ENCODE data around the gene EGFR.

Gene EGFR

GRCh38 chr7:55107946-55108345 lies 89.1 kb downstream of the EGFR start:
- no peaks in the 10 kb centered on the region for H3K9me3 ChIP-seq (ENCODE audit: insufficient read depth, low read depth, low read length)
- TF ChIP-seq EZH2phosphoT487 (IDR thresholded peaks at IDR 0.05; ENCODE audit: borderline replicate concordance) (no peak), CTCF (conservative IDR thresholded peaks at IDR 0.05; ENCODE audit: low read length) (no peak)
- no peaks in the 10 kb centered on the region for H3K36me3 ChIP-seq (ENCODE audit: insufficient read depth, low read length)
- H3K4me1 ChIP-seq (ENCODE audit: insufficient read depth, low read length, poor library complexity, severe bottlenecking), result no peaks in the 10 kb centered on the region
- no peak overlapping the region for H3K4me2 ChIP-seq (ENCODE audit: low read depth, low read length, poor library complexity, severe bottlenecking)
- no peaks in the 10 kb centered on the region for H3F3A ChIP-seq (ENCODE audit: low read depth)
- H2AFZ ChIP-seq (ENCODE audit: low read length), result no peak overlapping the region
- H4K20me1 ChIP-seq (ENCODE audit: insufficient read depth, low read length, poor library complexity, severe bottlenecking), result no peaks in the 10 kb centered on the region
- H3K9me2 ChIP-seq (replicated peaks; ENCODE audit: low read depth, low read length), result no peaks in the 10 kb centered on the region
- H3K9ac ChIP-seq (ENCODE audit: low read depth, low read length, poor library complexity, severe bottlenecking), result no peak overlapping the region
- H3K4me3 ChIP-seq (ENCODE audit: low read length, poor library complexity, severe bottlenecking), result no peak overlapping the region
- H3K27me3 ChIP-seq (ENCODE audit: insufficient read depth, low read length, poor library complexity, severe bottlenecking), result no peaks in the 10 kb centered on the region
- no peaks in the 10 kb centered on the region for H3K79me2 ChIP-seq (ENCODE audit: insufficient read depth, low read length)

GRCh38 chr7:55108401-55108800 lies 89.6 kb downstream of the EGFR start:
- no peak overlapping the region for H2AFZ ChIP-seq (ENCODE audit: low read length)
- TF ChIP-seq EZH2phosphoT487 (IDR thresholded peaks at IDR 0.05; ENCODE audit: borderline replicate concordance) (no peak), CTCF (conservative IDR thresholded peaks at IDR 0.05; ENCODE audit: low read length) (no peak)
- H3K9me3 ChIP-seq (ENCODE audit: insufficient read depth, low read depth, low read length), result no peaks in the 10 kb centered on the region
- H4K20me1 ChIP-seq (ENCODE audit: insufficient read depth, low read length, poor library complexity, severe bottlenecking), result no peaks in the 10 kb centered on the region
- no peaks in the 10 kb centered on the region for H3K79me2 ChIP-seq (ENCODE audit: insufficient read depth, low read length)
- no peaks in the 10 kb centered on the region for H3K9me2 ChIP-seq (replicated peaks; ENCODE audit: low read depth, low read length)
- no peaks in the 10 kb centered on the region for H3K27me3 ChIP-seq (ENCODE audit: insufficient read depth, low read length, poor library complexity, severe bottlenecking)
- no peaks in the 10 kb centered on the region for H3K4me1 ChIP-seq (ENCODE audit: insufficient read depth, low read length, poor library complexity, severe bottlenecking)
- H3F3A ChIP-seq (ENCODE audit: low read depth), result no peaks in the 10 kb centered on the region
- no peaks in the 10 kb centered on the region for H3K36me3 ChIP-seq (ENCODE audit: insufficient read depth, low read length)
- no peak overlapping the region for H3K4me3 ChIP-seq (ENCODE audit: low read length, poor library complexity, severe bottlenecking)
- H3K9ac ChIP-seq (ENCODE audit: low read depth, low read length, poor library complexity, severe bottlenecking), result no peak overlapping the region
- H3K4me2 ChIP-seq (ENCODE audit: low read depth, low read length, poor library complexity, severe bottlenecking), result no peak overlapping the region

- Histone ChIP-seq H3F3A (ENCODE audit: low read depth) (no peaks in the 10 kb centered on the region), H3K79me2 (ENCODE audit: insufficient read depth, low read length) (no peaks in the 10 kb centered on the region), H3K36me3 (ENCODE audit: insufficient read depth, low read length) (no peaks in the 10 kb centered on the region), H3K9me3 (ENCODE audit: insufficient read depth, low read depth, low read length) (no peaks in the 10 kb centered on the region), H4K20me1 (ENCODE audit: insufficient read depth, low read length, poor library complexity, severe bottlenecking) (no peaks in the 10 kb centered on the region), H3K9ac (ENCODE audit: low read depth, low read length, poor library complexity, severe bottlenecking) (no peak overlapping the region), H2AFZ (ENCODE audit: low read length) (no peak overlapping the region), H3K4me3 (ENCODE audit: low read length, poor library complexity, severe bottlenecking) (no peak overlapping the region), H3K4me1 (ENCODE audit: insufficient read depth, low read length, poor library complexity, severe bottlenecking) (no peaks in the 10 kb centered on the region), H3K4me2 (ENCODE audit: low read depth, low read length, poor library complexity, severe bottlenecking) (no peak overlapping the region), H3K9me2 (replicated peaks; ENCODE audit: low read depth, low read length) (no peaks in the 10 kb centered on the region), H3K27me3 (ENCODE audit: insufficient read depth, low read length, poor library complexity, severe bottlenecking) (no peaks in the 10 kb centered on the region)
- no peak for TF ChIP-seq CTCF (conservative IDR thresholded peaks at IDR 0.05; ENCODE audit: low read length)
- no peak for TF ChIP-seq EZH2phosphoT487 (IDR thresholded peaks at IDR 0.05; ENCODE audit: borderline replicate concordance)
Measured at GRCh38 chr7:55108818-55109217, 90.0 kb downstream of the EGFR start.

Data from Loucy (cell line).